ENCODE results near the gene ZNF470. TPM values are rescaled to one million over a fixed set of nuclear protein-coding genes. Genes with fewer than 3 reads are reported as not detected.

ZNF470 gene
- polyA plus RNA-seq, 1 donor from 2014 or later = 9.6 TPM

- Histone ChIP-seq H3K9ac (ENCODE audit: low read length) (no peak overlapping the region), H3K27ac (ENCODE audit: low read length) (no peak overlapping the region), H3K79me2 (replicated peaks; ENCODE audit: insufficient read depth, low read length) (peaks cover 47% of the 10 kb centered on the region), H3K4me3 (ENCODE audit: low read length) (no peak overlapping the region), H2AFZ (ENCODE audit: low read depth, low read length) (no peak overlapping the region), H3K9me2 (ENCODE audit: insufficient read depth, low read length) (no peaks in the 10 kb centered on the region), H4K20me1 (ENCODE audit: insufficient read depth) (no peaks in the 10 kb centered on the region), H3K27me3 (ENCODE audit: insufficient read depth, low read depth, low read length) (no peaks in the 10 kb centered on the region), H3K9me3 (ENCODE audit: low read length) (peaks cover 40% of the 10 kb centered on the region), H3K36me3 (ENCODE audit: insufficient read depth, low read length) (peaks cover 42% of the 10 kb centered on the region), H3K4me2 (ENCODE audit: low read length) (no peak overlapping the region), H3F3A (ENCODE audit: insufficient read depth, low read length, poor library complexity, severe bottlenecking) (no peaks in the 10 kb centered on the region)
- TF ChIP-seq CTCF (IDR thresholded peaks at IDR 0.05; ENCODE audit: poor library complexity, severe bottlenecking) (no peak), RAD21 (conservative IDR thresholded peaks at IDR 0.05) (no peak), EZH2 (IDR thresholded peaks at IDR 0.05; ENCODE audit: borderline replicate concordance, insufficient read depth, low read length, poor library complexity, severe bottlenecking) (no peak)
These were observed 51.9 kb downstream of the ZNF470 start for GRCh38 chr19:56619121-56619520.

GRCh38 chr19:56622374-56622773, 55.1 kb downstream of the ZNF470 start:
- peaks cover 16% of the 10 kb centered on the region for H3K79me2 ChIP-seq (replicated peaks; ENCODE audit: insufficient read depth, low read length)
- no peak overlapping the region for H3K4me3 ChIP-seq (ENCODE audit: low read length)
- no peaks in the 10 kb centered on the region for H3F3A ChIP-seq (ENCODE audit: insufficient read depth, low read length, poor library complexity, severe bottlenecking)
- H4K20me1 ChIP-seq (ENCODE audit: insufficient read depth) = no peaks in the 10 kb centered on the region
- no peaks in the 10 kb centered on the region for H3K27me3 ChIP-seq (ENCODE audit: insufficient read depth, low read depth, low read length)
- no peak overlapping the region for H3K27ac ChIP-seq (ENCODE audit: low read length)
- peaks cover 42% of the 10 kb centered on the region for H3K36me3 ChIP-seq (ENCODE audit: insufficient read depth, low read length)
- no peak overlapping the region for H2AFZ ChIP-seq (ENCODE audit: low read depth, low read length)
- TF ChIP-seq TAF1 (IDR thresholded peaks at IDR 0.05; ENCODE audit: low read depth) (no peak), SMC3 (conservative IDR thresholded peaks at IDR 0.05; ENCODE audit: poor library complexity) (no peak), POLR2AphosphoS5 (IDR thresholded peaks at IDR 0.05) (no peak), EZH2 (IDR thresholded peaks at IDR 0.05; ENCODE audit: borderline replicate concordance, insufficient read depth, low read length, poor library complexity, severe bottlenecking) (no peak), EP300 (conservative IDR thresholded peaks at IDR 0.05; ENCODE audit: poor library complexity, severe bottlenecking) (no peak), CTCF (IDR thresholded peaks at IDR 0.05; ENCODE audit: poor library complexity, severe bottlenecking) (no peak), RAD21 (conservative IDR thresholded peaks at IDR 0.05) (no peak), MXI1 (conservative IDR thresholded peaks at IDR 0.05; ENCODE audit: poor library complexity, severe bottlenecking) (no peak), REST (IDR thresholded peaks at IDR 0.05; ENCODE audit: borderline replicate concordance) (no peak)
- H3K4me2 ChIP-seq (ENCODE audit: low read length) = no peak overlapping the region
- no peak overlapping the region for H3K9ac ChIP-seq (ENCODE audit: low read length)
- no peaks in the 10 kb centered on the region for H3K9me2 ChIP-seq (ENCODE audit: insufficient read depth, low read length)
- H3K9me3 ChIP-seq (ENCODE audit: low read length) = peaks cover 40% of the 10 kb centered on the region
